GM10248 (cell line): Measurements from ENCODE around the gene ZNF236.

Experiments
- CTCF ChIA-PET: fragments of 300-600 bp; sonication (Branson Sonifier 250); formaldehyde crosslinking; extraction: SDS; loops from one replicate; lab custom pipeline; 2021; ENCODE audit warnings: antibody characterized with exemption; lab: Yijun Ruan, JAX
- POLR2A ChIA-PET: fragments of 350-650 bp; sonication (Branson Sonifier 250); formaldehyde crosslinking; extraction: SDS; loops from one replicate; lab custom pipeline; 2020; ENCODE audit warnings: antibody characterized with exemption; lab: Yijun Ruan, JAX
- DNase-seq: peaks from one replicate; pipeline ENCODE4 v3.0.0; 2012; ENCODE audit errors: extremely low spot score
- TF ChIP-seq, protein P1 (sequence below): IDR thresholded peaks from 2 replicates; pipeline ENCODE4 v1.5.1; 2012; ENCODE audit warnings: mild to moderate bottlenecking, low read depth; ENCODE audit errors: extremely low read depth, missing control alignments, control extremely low read depth

ZNF236 gene

DNA sequence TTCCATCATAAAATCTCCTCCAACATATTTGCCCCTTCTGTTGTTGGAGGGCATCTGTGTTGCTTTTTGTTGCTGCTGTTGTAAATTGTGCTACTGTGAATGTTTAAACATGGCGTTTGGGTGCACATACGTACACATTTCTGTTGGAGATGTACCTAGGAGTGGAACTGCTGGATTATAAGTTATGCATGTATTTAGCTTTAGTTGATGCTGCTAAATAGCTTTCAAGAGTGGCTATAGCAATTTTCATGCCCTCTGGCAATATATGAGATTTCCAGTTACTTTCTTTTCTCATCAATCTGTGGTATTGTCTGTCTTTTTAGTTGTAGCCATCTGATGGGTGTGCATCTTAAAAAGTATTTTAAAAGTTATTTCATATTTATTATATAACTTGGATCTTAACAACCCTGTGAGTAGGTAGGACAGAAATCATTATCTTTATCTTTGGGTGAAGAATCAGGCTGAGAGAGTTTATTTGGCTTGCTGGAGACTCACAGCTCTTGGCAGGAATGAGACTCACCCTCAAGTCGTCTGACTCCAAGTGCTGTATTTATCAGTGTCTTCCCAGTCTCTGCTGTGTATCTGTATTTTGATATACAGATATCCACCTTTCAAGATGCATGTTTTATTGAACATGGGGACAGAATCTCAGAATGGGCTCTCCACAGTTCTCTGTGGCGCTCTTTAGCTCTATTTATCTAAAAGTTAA is 16.9 kb downstream of the ZNF236 start:
- ChIA-PET POLR2A (no interaction called here), CTCF (interaction anchor here (0.7 to 1.5 kb wide), 4 partner anchors 9 to 163 kb away, joined by 3 read pairs; no protein-coding TSS in a partner anchor)
- DNase-seq, result no peak
- TF ChIP-seq, protein P1, sequence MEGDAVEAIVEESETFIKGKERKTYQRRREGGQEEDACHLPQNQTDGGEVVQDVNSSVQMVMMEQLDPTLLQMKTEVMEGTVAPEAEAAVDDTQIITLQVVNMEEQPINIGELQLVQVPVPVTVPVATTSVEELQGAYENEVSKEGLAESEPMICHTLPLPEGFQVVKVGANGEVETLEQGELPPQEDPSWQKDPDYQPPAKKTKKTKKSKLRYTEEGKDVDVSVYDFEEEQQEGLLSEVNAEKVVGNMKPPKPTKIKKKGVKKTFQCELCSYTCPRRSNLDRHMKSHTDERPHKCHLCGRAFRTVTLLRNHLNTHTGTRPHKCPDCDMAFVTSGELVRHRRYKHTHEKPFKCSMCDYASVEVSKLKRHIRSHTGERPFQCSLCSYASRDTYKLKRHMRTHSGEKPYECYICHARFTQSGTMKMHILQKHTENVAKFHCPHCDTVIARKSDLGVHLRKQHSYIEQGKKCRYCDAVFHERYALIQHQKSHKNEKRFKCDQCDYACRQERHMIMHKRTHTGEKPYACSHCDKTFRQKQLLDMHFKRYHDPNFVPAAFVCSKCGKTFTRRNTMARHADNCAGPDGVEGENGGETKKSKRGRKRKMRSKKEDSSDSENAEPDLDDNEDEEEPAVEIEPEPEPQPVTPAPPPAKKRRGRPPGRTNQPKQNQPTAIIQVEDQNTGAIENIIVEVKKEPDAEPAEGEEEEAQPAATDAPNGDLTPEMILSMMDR, result no peak

DNA sequence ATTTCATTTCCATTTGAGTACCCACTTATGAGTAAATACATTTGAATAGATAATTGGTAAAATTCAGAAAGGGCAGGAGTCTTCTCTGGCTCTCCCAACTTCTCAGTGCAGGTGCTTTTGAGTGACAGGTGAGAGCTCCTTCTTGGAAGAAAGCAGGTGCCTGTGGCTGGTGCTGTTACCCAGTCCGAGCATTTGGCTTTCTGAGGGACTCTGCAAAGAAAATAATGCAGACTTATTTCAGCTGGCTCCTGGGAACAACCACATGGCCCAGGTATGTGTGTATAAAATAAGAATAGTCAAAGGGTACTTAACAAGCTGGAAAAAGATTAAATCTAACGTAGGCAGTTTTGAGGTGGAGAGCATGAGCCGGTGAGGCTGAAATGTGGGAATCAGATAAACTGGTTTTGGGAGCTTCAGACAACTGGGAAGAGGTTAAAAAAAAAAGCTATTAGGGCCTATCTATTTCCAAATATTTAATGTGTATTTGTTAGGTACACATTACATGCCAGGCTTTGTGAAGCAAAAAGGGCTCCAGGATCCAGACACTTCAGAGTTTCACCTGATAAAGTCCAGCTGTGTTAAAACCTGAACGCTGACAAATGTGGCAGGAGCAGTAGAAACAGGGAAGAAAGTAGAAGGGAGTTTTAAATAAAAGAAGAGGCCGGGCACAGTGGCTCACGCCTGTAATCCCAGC is 20.6 kb downstream of the ZNF236 start:
- no peak for DNase-seq
- TF ChIP-seq, protein P1, result no peak
- ChIA-PET CTCF (interaction anchor here (1.0 to 3.1 kb wide), 4 partner anchors 8 to 41 kb away, joined by 4 to 10 read pairs (median 4); no protein-coding TSS in a partner anchor), POLR2A (no interaction called here)

DNA sequence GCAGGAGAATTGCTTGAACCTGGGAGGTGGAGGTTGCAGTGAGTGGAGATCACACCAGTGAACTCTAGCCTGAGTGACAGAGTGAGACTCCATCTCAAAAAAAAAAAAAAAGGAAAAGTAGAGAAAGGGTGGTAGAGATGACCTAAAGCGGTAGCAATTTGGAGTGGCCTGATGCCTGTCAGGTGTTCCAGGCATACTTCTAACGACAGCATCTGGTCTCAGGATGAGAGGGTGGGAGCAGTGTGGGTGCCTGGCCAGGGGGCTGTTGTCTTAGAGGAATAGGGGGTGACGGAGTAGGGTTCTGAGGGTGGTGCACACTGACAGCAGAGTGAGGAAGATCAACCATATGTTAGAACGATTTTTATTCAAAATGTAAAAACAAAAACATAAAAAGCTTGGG is 21.8 kb downstream of the ZNF236 start:
- POLR2A ChIA-PET, result no interaction called here
- TF ChIP-seq, protein P1, result no peak
- DNase-seq, result no peak
- CTCF ChIA-PET, result interaction anchor here (1.0 to 3.1 kb wide), 4 partner anchors 8 to 43 kb away, joined by 3 to 10 read pairs (median 4); no protein-coding TSS in a partner anchor

DNA sequence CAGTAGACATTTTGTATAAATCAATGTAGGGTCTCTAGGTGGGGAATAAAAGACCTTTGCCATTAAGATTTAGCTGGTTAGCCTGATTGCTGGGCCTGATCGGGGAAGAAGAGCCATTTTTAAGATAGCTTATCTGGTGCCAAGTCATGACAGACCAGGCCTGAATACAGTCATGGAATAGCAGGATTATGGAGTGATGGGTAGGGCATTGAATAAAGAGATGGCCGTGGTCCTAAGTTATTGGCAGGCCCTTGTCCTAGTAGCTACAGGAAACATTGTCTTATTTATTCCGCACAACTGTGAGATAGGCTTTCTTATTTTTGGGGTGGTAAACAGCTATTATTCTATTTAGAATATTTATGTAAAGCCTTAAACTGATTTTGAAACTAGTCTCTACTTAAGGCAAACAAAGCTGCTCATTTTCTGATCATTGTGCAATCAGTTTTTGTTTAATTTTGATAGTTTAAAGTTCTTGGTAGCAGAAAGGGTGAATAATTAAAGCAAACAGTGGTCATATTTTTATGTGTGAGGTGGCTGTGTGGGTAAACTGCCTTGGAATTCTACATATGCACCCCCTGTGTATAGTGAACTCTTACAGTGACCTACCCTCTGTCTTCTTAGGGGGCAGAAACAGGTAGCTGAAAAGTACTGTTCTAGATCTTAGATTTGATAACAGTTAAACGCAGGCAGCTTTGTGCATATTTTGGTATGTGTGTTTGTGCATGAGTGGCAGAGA is 22.6 kb downstream of the ZNF236 start:
- CTCF ChIA-PET, result interaction anchor here (1.0 to 3.1 kb wide), 7 partner anchors 8 to 60 kb away, joined by 3 to 10 read pairs (median 3); no protein-coding TSS in a partner anchor
- POLR2A ChIA-PET, result no interaction called here
- DNase-seq, result no peak
- TF ChIP-seq, protein P1, result no peak

DNA sequence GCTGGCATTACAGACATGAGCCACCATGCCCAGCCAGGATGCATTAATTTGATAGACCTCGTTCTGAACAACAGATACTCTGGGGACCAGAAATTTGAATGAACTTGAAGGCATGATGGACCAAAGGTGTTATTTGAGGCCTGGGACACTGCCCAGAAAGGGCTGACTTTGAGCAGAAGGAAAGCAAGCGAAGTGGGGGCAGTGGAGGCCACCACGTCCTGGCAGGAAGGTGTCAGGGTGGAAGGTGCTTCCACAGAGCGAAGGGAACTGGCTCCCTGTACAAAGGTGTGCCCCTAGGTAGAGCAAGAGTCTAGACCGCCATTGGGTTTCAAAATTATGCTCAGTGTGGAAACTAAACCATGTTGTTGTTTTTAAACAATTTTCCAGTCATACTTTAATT is 23.9 kb downstream of the ZNF236 start:
- TF ChIP-seq, protein P1, result no peak
- no peak for DNase-seq
- POLR2A ChIA-PET, result no interaction called here
- CTCF ChIA-PET, result interaction anchor here (1.1 to 3.1 kb wide), 2 partner anchors 26 to 43 kb away, joined by 3 to 10 read pairs; no protein-coding TSS in a partner anchor

DNA sequence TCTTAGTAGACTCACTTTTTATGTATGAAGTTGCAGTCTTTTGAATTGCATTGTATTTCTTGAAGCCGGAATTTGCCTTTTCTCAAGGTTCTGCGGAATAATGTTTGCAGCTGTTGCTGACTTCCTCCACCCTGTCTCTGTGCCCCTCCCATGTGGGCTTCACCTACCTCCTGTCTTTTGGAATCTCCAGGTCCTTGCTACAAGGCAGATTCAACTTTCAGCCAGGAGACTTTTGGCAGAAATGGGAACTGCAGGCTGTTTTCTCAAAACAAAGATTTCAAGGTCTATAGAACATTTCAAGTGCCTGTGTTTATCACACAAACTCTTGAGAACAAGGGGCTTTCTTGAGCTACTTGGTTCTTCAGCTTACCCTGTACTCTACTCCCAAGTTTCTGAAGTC is 25.6 kb downstream of the ZNF236 start:
- TF ChIP-seq, protein P1, result no peak
- ChIA-PET POLR2A (no interaction called here), CTCF (interaction anchor here (0.7 to 1.8 kb wide), 4 partner anchors 9 to 45 kb away, joined by 3 to 6 read pairs (median 3); no protein-coding TSS in a partner anchor)
- DNase-seq, result no peak
